ENCODE data around the gene COX4I2. TPM values are rescaled to one million over a fixed set of nuclear protein-coding genes. Genes with fewer than 3 reads are reported as not detected.
"Not testable (repeated sequence)": the region's sequence is repeated elsewhere in the genome, so short reads cannot be mapped to it uniquely, and the experiment has no call there.

COX4I2 gene
- total RNA-seq, 4 donors from 2014 or later = 0.83 to 3.1 (median 2.6) TPM; not detected in 1

DNA sequence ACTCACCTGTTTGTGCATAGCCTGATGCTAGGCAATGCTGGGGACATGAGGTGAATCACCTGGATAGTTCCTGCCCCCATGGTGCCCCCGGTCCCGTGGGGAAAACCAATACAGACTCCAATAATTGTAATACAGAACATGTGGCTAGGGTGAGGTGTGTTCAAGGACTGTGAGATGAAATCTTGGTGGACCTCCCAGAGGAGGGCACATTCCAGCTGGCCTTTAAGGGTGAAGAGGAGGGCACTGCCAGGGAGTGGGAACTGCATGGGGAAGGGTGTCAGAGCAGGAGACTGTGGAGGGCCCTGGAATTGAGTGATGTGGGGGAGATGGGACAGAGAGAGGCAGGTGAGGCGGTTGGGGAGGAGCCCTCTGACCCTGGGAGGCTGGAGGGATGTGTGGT lies 2.5 kb downstream of the COX4I2 start:
- intact Hi-C loops (cut with DNase I) = no loop called here
- TF ChIP-seq POLR2A (IDR thresholded peaks at IDR 0.05) = no peak
- TF ChIP-seq, protein P1, sequence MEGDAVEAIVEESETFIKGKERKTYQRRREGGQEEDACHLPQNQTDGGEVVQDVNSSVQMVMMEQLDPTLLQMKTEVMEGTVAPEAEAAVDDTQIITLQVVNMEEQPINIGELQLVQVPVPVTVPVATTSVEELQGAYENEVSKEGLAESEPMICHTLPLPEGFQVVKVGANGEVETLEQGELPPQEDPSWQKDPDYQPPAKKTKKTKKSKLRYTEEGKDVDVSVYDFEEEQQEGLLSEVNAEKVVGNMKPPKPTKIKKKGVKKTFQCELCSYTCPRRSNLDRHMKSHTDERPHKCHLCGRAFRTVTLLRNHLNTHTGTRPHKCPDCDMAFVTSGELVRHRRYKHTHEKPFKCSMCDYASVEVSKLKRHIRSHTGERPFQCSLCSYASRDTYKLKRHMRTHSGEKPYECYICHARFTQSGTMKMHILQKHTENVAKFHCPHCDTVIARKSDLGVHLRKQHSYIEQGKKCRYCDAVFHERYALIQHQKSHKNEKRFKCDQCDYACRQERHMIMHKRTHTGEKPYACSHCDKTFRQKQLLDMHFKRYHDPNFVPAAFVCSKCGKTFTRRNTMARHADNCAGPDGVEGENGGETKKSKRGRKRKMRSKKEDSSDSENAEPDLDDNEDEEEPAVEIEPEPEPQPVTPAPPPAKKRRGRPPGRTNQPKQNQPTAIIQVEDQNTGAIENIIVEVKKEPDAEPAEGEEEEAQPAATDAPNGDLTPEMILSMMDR (IDR thresholded peaks at IDR 0.05) = no peak
- H3K27me3 ChIP-seq = peaks cover 0 to 28% (median 0%) of the 10 kb centered on the region in 4 donors
- WGBS, 2 donors = 40 to 64% methylated on average over 3 of the region's 3 CpGs
- no peak overlapping the region for H3K27ac ChIP-seq
- H3K9me3 ChIP-seq = no peaks in the 10 kb centered on the region
- peaks cover 0 to 5% (median 0%) of the 10 kb centered on the region in 3 donors for H3K4me1 ChIP-seq
- H3K36me3 ChIP-seq = no peaks in the 10 kb centered on the region
- DNase-seq = no peak
- no peak overlapping the region for H3K4me3 ChIP-seq

DNA sequence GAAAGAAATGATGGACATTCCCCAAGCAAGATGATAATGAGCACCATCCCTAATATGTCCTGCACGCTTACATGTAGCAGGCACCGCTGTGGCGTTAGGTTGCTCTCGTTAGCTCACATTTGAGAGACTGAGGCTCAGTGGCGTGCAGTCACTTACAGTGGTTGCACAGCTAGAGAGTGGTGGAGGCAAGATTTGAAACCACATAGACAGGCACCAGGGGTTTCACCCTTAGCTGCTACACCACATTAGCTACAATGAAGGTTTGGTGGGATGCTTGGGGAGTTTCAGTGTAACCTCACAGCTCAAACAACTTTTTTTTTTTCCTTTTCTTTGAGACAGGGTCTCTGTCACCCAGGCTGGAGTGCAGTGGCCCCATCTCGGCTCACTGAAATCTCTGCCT lies 3.7 kb downstream of the COX4I2 start:
- DNase-seq = no peak
- intact Hi-C loops (cut with DNase I) = no loop called here
- Histone ChIP-seq H3K9me3 (no peaks in the 10 kb centered on the region), H3K4me1 (peaks cover 0 to 5% (median 0%) of the 10 kb centered on the region in 3 donors), H3K36me3 (no peaks in the 10 kb centered on the region), H3K27me3 (peaks cover 0 to 28% (median 0%) of the 10 kb centered on the region in 4 donors), H3K4me3 (no peak overlapping the region), H3K27ac (no peak overlapping the region)
- TF ChIP-seq, protein P1 (IDR thresholded peaks at IDR 0.05) = no peak
- TF ChIP-seq POLR2A (IDR thresholded peaks at IDR 0.05) = no peak
- 78 to 89% methylated on average over 5 to 6 of the region's 6 CpGs for WGBS, 2 donors

DNA sequence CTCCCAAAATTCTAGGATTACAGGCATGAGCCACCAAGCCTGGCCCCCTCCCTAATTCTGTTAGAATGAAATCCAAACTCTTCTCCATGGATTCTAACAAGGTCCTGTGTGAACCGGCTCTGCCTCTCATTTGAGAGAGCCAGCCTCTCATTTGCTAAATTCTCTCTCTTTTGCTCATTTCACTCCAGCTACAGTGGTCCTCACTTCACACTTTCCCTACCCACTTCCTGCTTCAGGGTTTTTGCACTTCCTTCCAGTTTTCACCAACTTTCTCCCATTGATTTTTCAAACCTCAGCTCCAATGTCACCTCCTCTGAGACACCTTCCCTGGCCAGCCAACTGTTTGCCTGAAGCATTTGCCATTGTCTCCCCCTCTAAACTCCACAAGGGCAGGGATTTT lies 5.1 kb downstream of the COX4I2 start:
- no peak overlapping the region for H3K4me3 ChIP-seq
- no peak for DNase-seq
- intact Hi-C loops (cut with DNase I) = no loop called here
- H3K27ac ChIP-seq = no peak overlapping the region
- H3K9me3 ChIP-seq = no peaks in the 10 kb centered on the region
- no peaks in the 10 kb centered on the region for H3K36me3 ChIP-seq
- 67 to 88% methylated on average over 1 of the region's 1 CpG for whole genome bisulfite sequencing, 2 donors
- TF ChIP-seq, protein P1 (IDR thresholded peaks at IDR 0.05) = no peak
- TF ChIP-seq POLR2A (IDR thresholded peaks at IDR 0.05) = no peak
- peaks cover 0 to under 1% (median 0%) of the 10 kb centered on the region in 3 donors for H3K4me1 ChIP-seq
- H3K27me3 ChIP-seq = peaks cover 0 to 21% (median 0%) of the 10 kb centered on the region in 4 donors

DNA sequence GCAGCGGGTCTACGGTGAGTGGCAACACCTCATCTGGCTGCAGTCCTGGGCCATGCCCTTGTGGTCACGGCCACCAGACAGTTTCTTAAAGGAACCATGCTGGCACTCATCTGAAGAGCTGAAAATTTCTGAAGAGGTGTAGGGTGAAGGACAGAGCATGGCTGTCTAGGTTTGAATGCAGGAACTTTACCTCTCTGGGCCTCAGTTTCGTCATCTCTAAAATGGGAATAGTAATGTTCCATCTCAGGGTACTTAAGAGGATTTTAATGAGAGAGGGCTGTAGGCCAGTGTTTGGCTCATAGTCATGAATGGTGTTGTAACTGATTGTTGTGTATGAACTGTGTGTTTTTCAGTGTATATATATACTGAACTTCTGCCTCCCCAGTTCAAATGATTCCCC lies 5.8 kb downstream of the COX4I2 start:
- H3K36me3 ChIP-seq = no peaks in the 10 kb centered on the region
- TF ChIP-seq, protein P1 (IDR thresholded peaks at IDR 0.05) = no peak
- TF ChIP-seq POLR2A (IDR thresholded peaks at IDR 0.05) = no peak
- intact Hi-C loops (cut with DNase I) = no loop called here
- WGBS, 2 donors = 85 to 92% methylated on average over 1 to 4 of the region's 4 CpGs
- no peak overlapping the region for H3K4me3 ChIP-seq
- H3K27me3 ChIP-seq = peaks cover 0 to 14% (median 0%) of the 10 kb centered on the region in 4 donors
- H3K4me1 ChIP-seq = no peaks in the 10 kb centered on the region
- H3K9me3 ChIP-seq = no peaks in the 10 kb centered on the region
- DNase-seq = no peak
- no peak overlapping the region for H3K27ac ChIP-seq

DNA sequence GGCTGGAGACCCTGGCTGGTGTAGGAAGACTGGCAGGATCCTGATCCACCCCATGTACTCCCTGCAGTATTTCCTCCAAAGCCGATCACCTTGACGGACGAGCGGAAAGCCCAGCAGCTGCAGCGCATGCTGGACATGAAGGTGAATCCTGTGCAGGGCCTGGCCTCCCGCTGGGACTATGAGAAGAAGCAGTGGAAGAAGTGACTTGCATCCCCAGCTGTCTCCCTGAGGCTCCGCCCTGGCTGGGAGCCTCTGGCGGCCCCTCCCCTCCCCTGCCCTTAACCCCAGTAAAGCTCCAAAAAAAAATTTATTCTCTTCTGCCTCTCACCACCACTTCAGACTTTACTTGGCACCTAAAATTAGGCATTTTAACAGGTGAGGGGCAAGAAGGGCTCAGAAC lies 7.0 kb downstream of the COX4I2 start:
- H3K27me3 ChIP-seq = peaks cover 0 to 7% (median 0%) of the 10 kb centered on the region in 4 donors
- no peak overlapping the region for H3K27ac ChIP-seq
- H3K9me3 ChIP-seq = no peaks in the 10 kb centered on the region
- 72 to 79% methylated on average over 6 to 8 of the region's 8 CpGs for WGBS, 2 donors
- H3K36me3 ChIP-seq = no peaks in the 10 kb centered on the region
- DNase-seq = no peak
- H3K4me3 ChIP-seq = no peak overlapping the region
- intact Hi-C loops (cut with DNase I) = no loop called here
- TF ChIP-seq, protein P1 (IDR thresholded peaks at IDR 0.05) = no peak
- TF ChIP-seq POLR2A (IDR thresholded peaks at IDR 0.05) = no peak
- H3K4me1 ChIP-seq = no peaks in the 10 kb centered on the region

DNA sequence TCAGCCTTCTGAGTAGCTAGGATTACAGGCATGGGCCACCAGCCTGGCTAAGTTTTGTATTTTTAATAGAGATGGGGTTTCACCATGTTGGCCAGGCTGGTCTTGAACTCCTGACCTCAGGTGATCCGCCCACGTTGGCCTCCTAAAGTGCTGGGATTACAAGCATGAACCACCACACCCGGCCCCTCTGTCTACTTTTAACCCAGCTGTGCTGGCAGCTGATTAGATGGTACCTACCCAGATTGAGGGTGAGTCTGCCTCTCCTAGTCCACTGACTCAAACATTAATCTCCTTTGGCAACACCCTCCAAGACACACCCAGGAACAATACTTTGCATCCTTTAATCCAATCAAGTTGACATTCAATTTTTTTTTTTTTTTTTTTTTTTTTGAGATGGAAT lies 10.4 kb downstream of the COX4I2 start:
- WGBS, 2 donors = 55% methylated on average over 3 of the region's 3 CpGs; no CpG with 5 or more reads in 1 of the 2 donors
- intact Hi-C loops (cut with DNase I); DNase-seq: not testable (repeated sequence)

More for the DNA sequence above, 10.4 kb downstream of the COX4I2 start:
- H3K27me3 ChIP-seq, H3K36me3 ChIP-seq, H3K27ac ChIP-seq, H3K4me3 ChIP-seq, H3K9me3 ChIP-seq: not testable (repeated sequence)
- peaks cover 5 to 11% (median 8%) of the 10 kb centered on the region in 3 donors for H3K4me1 ChIP-seq
